Measurements from ENCODE around the gene STARD7. TPM values are rescaled to one million over a fixed set of nuclear protein-coding genes. Genes with fewer than 3 reads are reported as not detected.

The STARD7 gene
- total and polyA plus RNA-seq, 9 of the 15 experiments (the other 6 are each of a cell fraction or from before 2014, with no cell fraction given), result 90.9 to 196 (median 145) TPM

DNA sequence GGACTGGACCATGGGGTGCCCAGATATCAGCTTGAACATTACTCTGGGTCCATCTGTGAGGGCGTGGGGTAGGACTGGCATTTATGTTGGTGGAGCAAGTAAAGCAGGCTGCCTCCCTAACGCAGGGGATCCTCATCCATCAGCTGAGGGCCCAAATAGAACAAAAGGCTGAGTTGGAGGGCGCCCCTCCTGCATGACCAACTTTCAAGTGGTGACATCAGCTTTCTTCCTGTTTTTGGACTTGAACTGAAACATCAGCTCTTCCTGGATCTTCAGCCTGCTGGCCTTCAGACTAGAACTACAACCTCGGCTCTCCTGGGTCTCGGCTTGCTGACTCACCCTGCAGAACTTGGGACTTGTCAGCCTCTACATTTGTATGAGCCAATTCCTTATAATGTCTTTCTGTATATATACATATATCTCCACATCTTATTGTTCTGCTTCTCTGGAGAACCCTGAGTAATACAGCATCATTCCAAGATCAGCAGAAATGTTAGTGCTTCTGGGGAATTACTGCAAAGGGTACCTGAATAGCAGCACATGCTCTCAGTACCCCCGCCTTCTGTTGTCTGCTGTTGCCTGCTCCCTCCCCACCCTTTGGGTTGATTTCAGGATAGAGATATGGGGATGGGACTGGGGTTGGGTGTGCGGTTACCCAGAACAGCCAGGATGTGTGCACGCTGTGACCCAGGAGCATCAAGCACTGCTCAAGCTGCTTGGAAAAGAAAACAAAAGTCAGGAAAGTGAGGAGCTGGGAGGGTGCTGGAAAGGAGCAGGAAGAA lies 37.2 kb upstream of the STARD7 start (continued):
- TF ChIP-seq DACH1 (IDR thresholded peaks at IDR 0.05; ENCODE audit: partially characterized antibody) (no peak), NELFE (IDR thresholded peaks at IDR 0.05; ENCODE audit: insufficient read depth, insufficient read length) (no peak), ZNF134 (CRISPR knock-in tag; conservative IDR thresholded peaks at IDR 0.05) (0 out of 2 replicates have a peak, but pooled peaks have one; percentile 10), RCOR1 (IDR thresholded peaks at IDR 0.05; ENCODE audit: borderline replicate concordance in 1 of 2, low read depth in 2 of 2, low read length in 2 of 2) (0 out of 4 replicates have a peak, but pooled peaks of 1 of the 2 experiments have one; percentile 20), TRIM28 (IDR thresholded peaks at IDR 0.05) (peak; percentile 27; the same call in 1 of the 2 replicates), SREBF2 (CRISPR knock-in tag; IDR thresholded peaks at IDR 0.05) (no peak), POLR3G (IDR thresholded peaks at IDR 0.05; ENCODE audit: extremely low read depth, insufficient read length, insufficient replicate concordance) (no peak), FOSL1 (tag; conservative IDR thresholded peaks at IDR 0.05) (peak; percentile 61), SOX6 (IDR thresholded peaks at IDR 0.05) (peak; percentile 62; the same call in 1 of the 2 replicates), SMARCA5 (IDR thresholded peaks at IDR 0.05) (no peak), FOXM1 (IDR thresholded peaks at IDR 0.05; ENCODE audit: low read depth) (no peak), FOXM1 (CRISPR knock-in tag; IDR thresholded peaks at IDR 0.05; ENCODE audit: low read depth) (no peak), TBL1XR1 (IDR thresholded peaks at IDR 0.05; ENCODE audit: low read length in 2 of 2) (no peak), ZNF589 (CRISPR knock-in tag; IDR thresholded peaks at IDR 0.05; ENCODE audit: low read depth) (peak; percentile 74; the same call in 1 of the 2 replicates), TAF9B (IDR thresholded peaks at IDR 0.05; ENCODE audit: partially characterized antibody) (no peak), ZBTB26 (CRISPR knock-in tag; IDR thresholded peaks at IDR 0.05) (no peak), SMARCE1 (IDR thresholded peaks at IDR 0.05) (peak; percentile 44; the same call in 1 of the 2 replicates), SPI1 (IDR thresholded peaks at IDR 0.05; ENCODE audit: borderline replicate concordance, low read depth, low read length) (no peak), GATA2 (CRISPR knock-in tag; IDR thresholded peaks at IDR 0.05) (no peak), PPARD (CRISPR knock-in tag; IDR thresholded peaks at IDR 0.05) (no peak), ATF4 (CRISPR knock-in tag; IDR thresholded peaks at IDR 0.05) (peak; percentile 81), CXXC5 (CRISPR knock-in tag; IDR thresholded peaks at IDR 0.05) (peak; percentile 49), SIN3B (IDR thresholded peaks at IDR 0.05; ENCODE audit: low read depth) (no peak)
- TF ChIP-seq, protein P1, sequence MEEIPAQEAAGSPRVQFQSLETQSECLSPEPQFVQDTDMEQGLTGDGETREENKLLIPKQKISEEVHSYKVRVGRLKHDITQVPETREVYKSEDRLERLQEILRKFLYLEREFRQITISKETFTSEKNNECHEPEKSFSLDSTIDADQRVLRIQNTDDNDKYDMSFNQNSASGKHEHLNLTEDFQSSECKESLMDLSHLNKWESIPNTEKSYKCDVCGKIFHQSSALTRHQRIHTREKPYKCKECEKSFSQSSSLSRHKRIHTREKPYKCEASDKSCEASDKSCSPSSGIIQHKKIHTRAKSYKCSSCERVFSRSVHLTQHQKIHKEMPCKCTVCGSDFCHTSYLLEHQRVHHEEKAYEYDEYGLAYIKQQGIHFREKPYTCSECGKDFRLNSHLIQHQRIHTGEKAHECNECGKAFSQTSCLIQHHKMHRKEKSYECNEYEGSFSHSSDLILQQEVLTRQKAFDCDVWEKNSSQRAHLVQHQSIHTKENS (CRISPR knock-in tag; IDR thresholded peaks at IDR 0.05), result no peak
- TF ChIP-seq, protein P2, sequence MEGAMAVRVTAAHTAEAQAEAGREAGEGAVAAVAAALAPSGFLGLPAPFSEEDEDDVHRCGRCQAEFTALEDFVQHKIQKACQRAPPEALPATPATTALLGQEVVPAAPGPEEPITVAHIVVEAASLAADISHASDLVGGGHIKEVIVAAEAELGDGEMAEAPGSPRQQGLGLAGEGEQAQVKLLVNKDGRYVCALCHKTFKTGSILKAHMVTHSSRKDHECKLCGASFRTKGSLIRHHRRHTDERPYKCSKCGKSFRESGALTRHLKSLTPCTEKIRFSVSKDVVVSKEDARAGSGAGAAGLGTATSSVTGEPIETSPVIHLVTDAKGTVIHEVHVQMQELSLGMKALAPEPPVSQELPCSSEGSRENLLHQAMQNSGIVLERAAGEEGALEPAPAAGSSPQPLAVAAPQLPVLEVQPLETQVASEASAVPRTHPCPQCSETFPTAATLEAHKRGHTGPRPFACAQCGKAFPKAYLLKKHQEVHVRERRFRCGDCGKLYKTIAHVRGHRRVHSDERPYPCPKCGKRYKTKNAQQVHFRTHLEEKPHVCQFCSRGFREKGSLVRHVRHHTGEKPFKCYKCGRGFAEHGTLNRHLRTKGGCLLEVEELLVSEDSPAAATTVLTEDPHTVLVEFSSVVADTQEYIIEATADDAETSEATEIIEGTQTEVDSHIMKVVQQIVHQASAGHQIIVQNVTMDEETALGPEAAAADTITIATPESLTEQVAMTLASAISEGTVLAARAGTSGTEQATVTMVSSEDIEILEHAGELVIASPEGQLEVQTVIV (CRISPR knock-in tag; IDR thresholded peaks at IDR 0.05; ENCODE audit: borderline replicate concordance), result no peak

All from K562 (cell line).